ENCODE measurements around the gene AHNAK.
"Not testable (repeated sequence)": the region's sequence is repeated elsewhere in the genome, so short reads cannot be mapped to it uniquely, and the experiment has no call there.

Gene AHNAK

DNA sequence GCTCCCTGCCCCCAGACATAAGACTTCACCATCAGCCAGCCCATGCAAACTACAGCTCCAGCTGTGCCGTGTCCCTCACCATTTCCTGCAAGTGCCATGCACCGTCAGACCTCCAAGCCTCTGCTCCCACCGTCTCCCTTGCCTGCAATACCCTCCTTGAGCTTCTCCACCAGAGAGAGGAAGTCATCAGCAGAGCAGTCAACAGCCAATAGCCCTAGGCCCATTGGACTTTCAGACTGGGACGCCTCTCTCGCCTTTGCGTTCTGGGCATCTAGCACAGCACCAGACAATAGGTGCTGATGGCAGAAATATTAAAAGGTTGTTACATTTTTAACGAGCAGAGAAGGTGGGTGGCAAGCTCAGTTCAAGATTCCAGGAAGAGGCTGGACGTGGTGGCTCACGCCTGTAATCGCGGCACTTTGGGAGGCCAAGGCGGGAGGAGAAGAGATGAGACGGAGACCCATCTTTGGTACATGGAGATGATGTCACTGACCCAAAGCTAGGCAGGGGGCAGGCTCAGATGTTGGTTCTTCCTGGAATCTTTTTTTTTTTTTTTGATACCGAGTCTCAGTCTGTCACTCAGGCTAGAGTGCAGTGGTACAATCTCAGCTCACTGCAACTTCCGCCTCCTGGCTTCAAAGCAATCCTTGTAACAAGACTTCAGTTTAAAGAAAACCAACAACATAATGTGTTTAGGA lies 95.9 kb downstream of the AHNAK start:
- Histone ChIP-seq H3K36me3 (replicated peaks) (no peaks in the 10 kb centered on the region), H3K27me3 (replicated peaks) (no peaks in the 10 kb centered on the region), H3K27ac (no peak overlapping the region), H3K4me3 (ENCODE audit: low read depth, low read length) (no peak overlapping the region)
- no peak for DNase-seq
- in situ Hi-C loops (cut with HindIII; ENCODE audit: low pct_ligation_motif_present, low sequenced_read_pairs) = no loop called here
- TF ChIP-seq, protein P1, sequence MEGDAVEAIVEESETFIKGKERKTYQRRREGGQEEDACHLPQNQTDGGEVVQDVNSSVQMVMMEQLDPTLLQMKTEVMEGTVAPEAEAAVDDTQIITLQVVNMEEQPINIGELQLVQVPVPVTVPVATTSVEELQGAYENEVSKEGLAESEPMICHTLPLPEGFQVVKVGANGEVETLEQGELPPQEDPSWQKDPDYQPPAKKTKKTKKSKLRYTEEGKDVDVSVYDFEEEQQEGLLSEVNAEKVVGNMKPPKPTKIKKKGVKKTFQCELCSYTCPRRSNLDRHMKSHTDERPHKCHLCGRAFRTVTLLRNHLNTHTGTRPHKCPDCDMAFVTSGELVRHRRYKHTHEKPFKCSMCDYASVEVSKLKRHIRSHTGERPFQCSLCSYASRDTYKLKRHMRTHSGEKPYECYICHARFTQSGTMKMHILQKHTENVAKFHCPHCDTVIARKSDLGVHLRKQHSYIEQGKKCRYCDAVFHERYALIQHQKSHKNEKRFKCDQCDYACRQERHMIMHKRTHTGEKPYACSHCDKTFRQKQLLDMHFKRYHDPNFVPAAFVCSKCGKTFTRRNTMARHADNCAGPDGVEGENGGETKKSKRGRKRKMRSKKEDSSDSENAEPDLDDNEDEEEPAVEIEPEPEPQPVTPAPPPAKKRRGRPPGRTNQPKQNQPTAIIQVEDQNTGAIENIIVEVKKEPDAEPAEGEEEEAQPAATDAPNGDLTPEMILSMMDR (IDR thresholded peaks at IDR 0.05; ENCODE audit: low read depth, low read length, missing control alignments) = no peak

DNA sequence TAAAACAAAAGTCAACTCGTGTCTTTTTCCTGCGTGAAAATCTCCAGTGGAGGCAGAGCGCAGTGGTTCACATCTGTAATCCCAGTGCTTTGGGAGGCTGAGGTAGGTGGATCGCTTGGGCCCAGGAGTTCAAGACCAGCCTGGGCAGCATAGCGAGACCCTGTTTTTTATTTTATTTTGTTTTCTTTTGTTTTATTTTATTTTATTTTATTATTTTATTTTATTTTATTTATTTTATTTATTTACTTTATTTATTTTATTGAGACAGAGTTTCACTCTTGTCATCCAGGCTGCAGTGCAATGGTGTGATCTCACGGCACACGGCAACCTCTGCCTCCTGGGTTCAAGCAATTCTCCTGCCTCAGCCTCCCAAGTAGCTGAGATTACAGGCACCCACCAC lies 96.7 kb downstream of the AHNAK start:
- H3K27ac ChIP-seq; in situ Hi-C loops (cut with HindIII; ENCODE audit: low pct_ligation_motif_present, low sequenced_read_pairs); DNase-seq; H3K36me3 ChIP-seq (replicated peaks); H3K27me3 ChIP-seq (replicated peaks); H3K4me3 ChIP-seq (ENCODE audit: low read depth, low read length): not testable (repeated sequence)

GRCh38 chr11:62449451-62449851 lies 97.2 kb downstream of the AHNAK start:
- H3K4me3 ChIP-seq (ENCODE audit: low read depth, low read length) = no peak overlapping the region
- H3K36me3 ChIP-seq (replicated peaks) = no peaks in the 10 kb centered on the region
- no peak for DNase-seq
- H3K27ac ChIP-seq = no peak overlapping the region
- H3K27me3 ChIP-seq (replicated peaks) = no peaks in the 10 kb centered on the region
- in situ Hi-C loops (cut with HindIII; ENCODE audit: low pct_ligation_motif_present, low sequenced_read_pairs) = no loop called here
- TF ChIP-seq, protein P1 (IDR thresholded peaks at IDR 0.05; ENCODE audit: low read depth, low read length, missing control alignments) = no peak

DNA sequence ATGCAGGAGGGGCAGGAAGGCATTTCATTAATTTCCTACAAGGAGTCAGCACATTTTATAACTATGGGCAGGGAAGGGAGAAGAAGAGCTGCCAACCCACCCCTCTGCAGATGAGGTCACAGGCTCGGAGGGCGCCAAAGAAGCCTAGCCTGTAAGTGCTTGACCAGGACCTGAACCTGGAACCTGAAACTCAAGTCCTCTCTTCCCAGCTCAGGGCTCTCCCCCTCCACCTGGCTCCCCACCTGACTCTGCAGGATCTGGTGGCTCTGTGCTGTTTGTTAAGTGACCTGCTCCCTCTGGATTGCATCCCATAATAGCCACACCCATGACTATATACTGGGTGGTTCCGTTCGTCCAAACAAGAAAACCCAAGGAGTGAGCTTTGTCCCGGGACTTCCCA lies 100.5 kb downstream of the AHNAK start:
- DNase-seq = no peak
- Histone ChIP-seq H3K4me3 (ENCODE audit: low read depth, low read length) (no peak overlapping the region), H3K27me3 (replicated peaks) (no peaks in the 10 kb centered on the region), H3K27ac (no peak overlapping the region), H3K36me3 (replicated peaks) (no peaks in the 10 kb centered on the region)
- in situ Hi-C loops (cut with HindIII; ENCODE audit: low pct_ligation_motif_present, low sequenced_read_pairs) = no loop called here
- TF ChIP-seq, protein P1 (IDR thresholded peaks at IDR 0.05; ENCODE audit: low read depth, low read length, missing control alignments) = no peak

DNA sequence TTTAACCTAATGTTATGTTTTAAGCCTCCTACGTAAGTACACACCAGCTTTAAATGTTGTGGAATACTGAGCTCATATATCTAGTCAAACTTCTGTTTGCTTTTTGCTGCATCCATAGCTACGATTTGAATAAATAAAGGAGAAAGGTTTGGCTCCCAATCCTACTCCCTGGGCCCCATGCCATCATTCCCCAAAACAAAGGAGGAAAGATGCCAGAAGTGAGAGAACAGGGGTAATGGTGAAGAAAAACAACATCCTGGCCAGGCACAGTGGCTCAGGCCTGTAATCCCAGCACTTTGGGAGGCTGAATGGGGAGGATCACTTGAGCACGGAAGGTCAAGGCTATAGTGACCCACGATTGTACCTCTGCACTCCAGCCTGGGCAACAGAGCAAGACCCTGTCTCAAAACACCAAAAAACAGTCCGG lies 101.3 kb downstream of the AHNAK start:
- no peaks in the 10 kb centered on the region for H3K36me3 ChIP-seq (replicated peaks)
- in situ Hi-C loops (cut with HindIII; ENCODE audit: low pct_ligation_motif_present, low sequenced_read_pairs) = no loop called here
- no peak overlapping the region for H3K27ac ChIP-seq
- TF ChIP-seq, protein P1 (IDR thresholded peaks at IDR 0.05; ENCODE audit: low read depth, low read length, missing control alignments) = no peak
- H3K4me3 ChIP-seq (ENCODE audit: low read depth, low read length) = no peak overlapping the region
- no peak for DNase-seq
- no peaks in the 10 kb centered on the region for H3K27me3 ChIP-seq (replicated peaks)

DNA sequence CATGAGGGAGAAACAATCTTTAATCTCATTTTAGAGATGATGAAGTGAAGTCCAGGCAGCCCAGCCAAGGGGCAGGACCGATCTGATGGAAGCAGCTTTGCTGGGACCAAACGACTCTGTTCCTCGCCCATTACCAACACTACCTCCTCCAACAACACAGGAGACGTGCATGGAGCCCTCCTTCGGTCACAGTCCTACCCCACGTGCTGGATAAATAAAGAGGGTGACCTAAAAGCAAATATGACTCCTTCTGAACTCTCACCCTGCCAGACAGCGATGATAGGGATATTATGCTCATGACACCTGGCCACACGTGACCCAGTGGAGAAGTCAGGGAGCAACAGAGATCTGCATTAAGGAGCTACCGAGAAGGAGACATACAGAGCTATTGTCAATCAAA lies 101.8 kb downstream of the AHNAK start:
- no peak for DNase-seq
- TF ChIP-seq, protein P1 (IDR thresholded peaks at IDR 0.05; ENCODE audit: low read depth, low read length, missing control alignments) = no peak
- no peaks in the 10 kb centered on the region for H3K27me3 ChIP-seq (replicated peaks)
- no peak overlapping the region for H3K27ac ChIP-seq
- H3K36me3 ChIP-seq (replicated peaks) = no peaks in the 10 kb centered on the region
- in situ Hi-C loops (cut with HindIII; ENCODE audit: low pct_ligation_motif_present, low sequenced_read_pairs) = no loop called here
- H3K4me3 ChIP-seq (ENCODE audit: low read depth, low read length) = peak overlapping the region; percentile 47
